ENCODE results near the gene ERG28.

The ERG28 gene

DNA sequence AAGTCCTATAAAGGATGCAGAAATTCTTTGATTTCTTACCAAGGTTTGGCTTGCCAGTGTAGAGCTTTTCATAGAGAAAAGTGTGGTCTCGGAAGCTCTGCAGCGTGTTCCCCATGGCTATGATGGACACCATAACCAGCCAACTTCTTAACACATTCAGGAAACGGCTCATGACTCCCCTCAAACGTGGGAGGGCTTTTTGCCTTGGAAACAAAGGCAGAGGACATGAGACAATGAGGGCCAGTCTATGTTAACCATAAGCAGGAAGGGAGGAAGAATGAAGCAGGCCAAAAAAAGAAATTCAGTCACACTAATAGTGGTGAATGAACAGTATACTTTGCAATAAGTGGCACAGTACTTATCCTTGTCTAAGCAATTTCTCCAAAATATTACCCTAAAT, 3.3 kb downstream of the ERG28 start:
- DNase-seq, result no peak

- DNase-seq, result no peak
These were observed 5.4 kb downstream of the ERG28 start for GRCh38 chr14:75655235-75655634.

GRCh38 chr14:75654127-75654732, 6.4 kb downstream of the ERG28 start:
- DNase-seq, result peak; percentile 75 to 86

DNA sequence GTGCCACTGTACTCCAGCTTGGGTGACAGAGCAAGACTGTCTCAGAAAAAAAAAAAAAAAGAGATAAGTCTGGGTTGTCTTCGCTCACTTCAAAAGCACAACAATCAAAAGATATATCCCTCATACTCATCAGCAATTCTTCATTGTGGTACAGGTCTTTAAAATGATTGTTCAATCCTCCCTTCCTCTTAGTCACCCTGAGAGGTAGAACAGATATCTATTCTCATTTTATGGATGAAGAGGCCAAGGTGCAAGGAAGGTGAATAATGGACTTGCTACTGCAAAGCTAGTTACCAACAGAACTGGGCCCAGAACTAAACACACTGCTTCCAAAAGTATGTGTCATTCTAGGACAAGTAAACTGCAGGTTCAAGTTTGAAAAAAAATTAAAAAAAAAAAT, 7.1 kb downstream of the ERG28 start:
- no peak for DNase-seq

GRCh38 chr14:75650253-75651058, 10.2 kb downstream of the ERG28 start:
- no peak for DNase-seq

- no peak for DNase-seq
These were observed 10.9 kb downstream of the ERG28 start for GRCh38 chr14:75649773-75650172.

- no peak for DNase-seq
These were observed 11.3 kb downstream of the ERG28 start for GRCh38 chr14:75649337-75649736.

- no peak for DNase-seq
These were observed 12.4 kb downstream of the ERG28 start for GRCh38 chr14:75648066-75648838.

DNA sequence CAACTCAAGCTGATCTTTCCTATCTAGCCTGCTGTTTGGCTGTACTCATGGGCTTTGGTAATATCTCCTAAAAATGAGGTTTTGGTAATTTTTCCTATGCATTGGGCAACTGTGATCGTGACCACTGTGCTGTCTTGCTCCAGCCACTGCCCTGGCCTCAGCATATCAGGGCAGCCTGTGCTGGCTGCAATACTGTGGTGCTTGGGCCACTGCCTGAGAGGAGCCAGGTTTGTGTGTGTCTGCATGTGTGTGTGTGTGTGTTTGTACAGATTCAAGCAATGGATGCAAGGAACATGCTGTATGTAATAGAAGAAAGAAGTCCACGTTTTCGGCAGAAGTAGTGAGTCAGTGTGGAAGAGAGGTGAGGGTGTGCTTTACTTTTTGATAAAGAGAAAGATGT, 13.0 kb downstream of the ERG28 start:
- no peak for DNase-seq

DNA sequence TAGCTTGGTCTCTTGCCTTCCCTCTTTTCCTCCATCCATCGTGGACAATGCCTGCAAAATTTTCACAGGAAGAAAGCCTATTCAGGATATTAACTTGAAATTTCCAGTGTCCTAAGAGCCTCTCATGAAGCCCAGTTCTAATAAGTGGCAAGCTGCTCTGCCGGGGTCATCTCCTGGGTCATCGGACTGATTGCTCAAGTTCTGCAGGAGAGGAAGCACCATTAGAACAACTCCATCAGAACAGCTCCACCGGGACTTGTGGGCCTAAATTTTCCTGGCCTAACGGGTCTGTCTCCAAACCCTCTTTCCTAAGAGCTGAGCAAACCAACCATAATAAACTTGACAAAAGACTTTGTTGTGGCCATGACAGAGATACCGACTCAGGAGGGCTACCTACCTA, 13.9 kb downstream of the ERG28 start:
- DNase-seq, result no peak

DNA sequence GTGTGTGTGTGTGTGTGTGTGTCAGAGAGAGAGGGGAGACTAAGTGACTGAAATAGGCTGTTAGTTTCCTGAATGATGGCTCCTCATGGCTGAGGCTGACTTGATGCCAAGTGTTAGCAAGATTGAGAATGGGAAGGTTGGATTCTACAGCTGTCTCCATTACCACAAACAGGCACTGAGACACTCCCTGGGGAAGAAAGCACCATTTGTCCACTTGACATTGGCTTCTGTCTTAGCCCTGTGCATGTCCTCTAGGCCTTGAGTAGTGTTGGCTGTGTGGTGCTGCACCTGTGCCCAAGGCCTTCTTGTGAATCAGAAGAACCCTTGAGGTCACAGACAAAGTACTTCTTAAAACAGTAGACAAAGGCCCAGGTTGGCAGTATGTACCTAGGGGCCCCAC, 15.6 kb downstream of the ERG28 start:
- no peak for DNase-seq

DNA sequence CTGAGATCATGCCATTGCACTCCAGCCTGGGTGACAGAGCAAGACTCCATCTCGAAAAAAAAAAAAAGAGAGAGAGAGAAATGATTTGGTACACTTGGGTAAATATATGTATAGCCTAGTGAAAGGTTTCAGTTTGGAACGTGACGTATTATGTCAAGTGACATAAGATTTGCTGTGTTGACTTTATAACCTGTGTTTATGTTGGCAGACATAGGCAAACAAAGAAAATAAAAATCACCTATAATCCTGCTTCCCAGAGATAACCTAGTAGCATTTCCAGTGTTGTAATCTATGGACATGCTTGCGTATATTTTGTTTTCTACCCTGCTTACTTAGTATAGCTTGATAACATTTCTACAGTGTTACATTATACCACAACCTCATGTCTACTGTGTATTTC, 16.7 kb downstream of the ERG28 start:
- no peak for DNase-seq

DNA sequence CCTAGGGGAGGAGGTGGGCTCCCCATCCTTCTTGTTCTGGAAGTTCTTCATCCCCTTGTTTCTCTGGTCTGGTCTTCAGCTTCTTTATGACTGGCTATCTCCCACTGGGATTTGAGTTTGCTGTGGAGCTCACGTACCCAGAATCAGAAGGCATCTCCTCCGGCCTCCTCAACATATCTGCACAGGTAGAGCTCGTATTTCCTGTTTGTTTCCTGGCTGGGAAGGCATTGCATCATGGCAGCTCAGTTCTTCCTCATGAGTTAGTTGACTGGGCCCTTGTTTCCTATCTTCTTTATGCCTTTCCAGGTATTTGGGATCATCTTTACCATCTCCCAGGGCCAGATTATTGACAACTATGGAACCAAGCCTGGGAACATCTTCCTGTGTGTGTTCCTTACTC, 19.8 kb downstream of the ERG28 start:
- DNase-seq, result no peak

DNA sequence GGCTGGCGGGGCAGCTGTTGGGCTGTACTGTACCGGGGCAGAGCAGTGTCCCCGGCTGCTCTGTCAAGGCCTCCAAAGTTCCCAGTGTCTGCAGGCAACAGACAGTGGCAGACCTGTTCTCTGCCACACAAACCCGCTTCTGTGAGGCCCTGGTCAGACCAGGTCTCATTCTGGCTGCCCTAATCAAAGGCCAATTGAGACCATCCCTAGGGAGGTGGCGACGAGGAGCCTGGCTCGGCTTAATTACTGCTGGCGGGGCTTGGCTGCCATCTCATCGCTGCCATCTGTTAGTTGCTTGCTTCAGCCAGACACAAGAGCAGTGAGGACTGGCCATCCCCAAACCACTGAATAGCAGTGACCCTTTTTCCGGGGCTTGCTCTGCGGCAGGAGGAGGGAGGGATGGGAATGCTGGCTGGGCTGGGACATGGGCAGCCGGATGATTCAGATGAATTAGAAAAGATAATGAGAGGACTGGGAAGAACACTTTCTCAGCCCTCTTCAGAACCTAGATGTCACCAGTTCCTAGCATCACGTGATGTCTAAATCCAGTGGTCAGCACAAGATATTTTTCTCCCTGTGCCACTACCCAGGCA, 24.5 kb downstream of the ERG28 start:
- no peak for DNase-seq

- DNase-seq, result no peak
These were observed 25.8 kb downstream of the ERG28 start for GRCh38 chr14:75634848-75635247.

DNA sequence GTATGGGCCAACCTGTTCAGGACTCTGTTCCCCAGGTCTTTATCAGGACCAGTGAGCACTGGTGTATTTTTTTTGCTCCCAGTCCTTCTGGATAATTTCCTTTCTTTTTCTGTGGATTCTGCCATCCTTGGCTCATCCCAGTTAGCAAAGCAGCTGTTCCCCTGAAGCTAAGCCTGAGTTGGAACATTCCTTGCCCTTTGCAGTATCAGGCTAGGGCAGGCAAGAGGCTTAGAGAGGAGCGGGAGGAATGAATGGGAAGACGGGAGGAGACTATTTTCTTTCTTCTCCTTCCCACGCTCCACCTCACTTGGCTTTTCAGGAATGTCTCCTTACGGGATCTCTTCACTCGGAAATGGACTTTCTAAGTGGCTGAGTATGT, 29.2 kb downstream of the ERG28 start:
- no peak for DNase-seq

- no peak for DNase-seq
These were observed 29.8 kb downstream of the ERG28 start for GRCh38 chr14:75630695-75631452.

DNA sequence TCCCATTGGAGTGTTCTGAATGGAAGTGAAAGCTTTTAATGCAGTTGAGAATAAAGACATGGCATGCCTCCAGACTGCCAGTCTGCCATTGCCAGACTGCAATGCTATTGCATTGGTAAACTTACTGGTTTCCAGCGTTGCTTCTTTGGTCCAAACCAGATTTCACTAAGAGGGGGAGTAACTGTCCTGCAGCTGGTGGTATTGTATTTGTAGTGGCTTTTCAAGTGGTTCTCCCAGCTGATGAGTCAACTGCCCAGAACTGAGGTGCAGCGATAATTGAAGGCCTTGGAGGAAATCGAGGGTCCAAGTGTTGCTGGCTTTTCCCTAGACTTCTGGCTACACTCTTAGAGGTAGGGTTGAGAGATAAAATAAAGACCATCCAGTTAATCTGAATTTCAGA, 31.9 kb downstream of the ERG28 start:
- DNase-seq, result no peak

GRCh38 chr14:75627406-75627805, 33.3 kb downstream of the ERG28 start:
- DNase-seq, result no peak

DNA sequence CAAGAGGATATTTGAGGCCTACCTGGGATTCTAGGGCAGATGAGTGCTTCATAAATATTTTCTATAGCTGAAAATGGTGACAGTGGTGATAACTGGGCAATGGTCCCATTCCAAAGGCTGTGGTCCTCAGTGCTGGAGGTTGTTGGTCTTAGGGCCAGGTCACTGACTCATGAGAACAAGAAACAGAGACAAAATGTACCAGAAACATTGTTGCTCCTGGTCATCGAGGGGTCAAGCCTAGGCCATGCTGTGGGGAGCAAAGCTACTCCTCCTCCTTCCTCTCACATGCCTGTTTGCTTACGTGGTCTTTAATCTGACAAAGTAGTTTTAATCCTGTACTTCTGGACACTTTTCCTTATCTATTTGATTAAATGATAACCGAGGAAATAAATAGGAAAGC, 33.8 kb downstream of the ERG28 start:
- DNase-seq, result no peak

DNA sequence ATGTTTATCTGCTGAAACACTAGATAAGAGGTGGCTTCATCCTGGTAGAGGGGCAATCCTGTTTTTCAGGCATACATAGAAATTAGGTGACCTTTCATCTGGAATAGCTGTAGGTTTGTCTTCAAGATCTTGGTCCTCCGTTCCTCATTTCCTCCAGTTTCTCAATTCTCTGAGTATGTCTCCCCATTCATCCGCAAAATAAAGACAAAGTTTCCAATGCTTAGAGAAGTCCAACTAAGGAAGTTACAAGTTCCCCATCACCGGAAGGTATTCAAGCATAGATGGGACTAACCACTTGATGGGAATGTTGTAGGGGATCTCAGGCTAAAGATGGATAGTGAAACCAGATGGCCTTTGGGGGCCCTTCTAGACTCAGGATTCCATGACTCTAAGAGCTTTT, 34.3 kb downstream of the ERG28 start:
- DNase-seq, result no peak

DNA sequence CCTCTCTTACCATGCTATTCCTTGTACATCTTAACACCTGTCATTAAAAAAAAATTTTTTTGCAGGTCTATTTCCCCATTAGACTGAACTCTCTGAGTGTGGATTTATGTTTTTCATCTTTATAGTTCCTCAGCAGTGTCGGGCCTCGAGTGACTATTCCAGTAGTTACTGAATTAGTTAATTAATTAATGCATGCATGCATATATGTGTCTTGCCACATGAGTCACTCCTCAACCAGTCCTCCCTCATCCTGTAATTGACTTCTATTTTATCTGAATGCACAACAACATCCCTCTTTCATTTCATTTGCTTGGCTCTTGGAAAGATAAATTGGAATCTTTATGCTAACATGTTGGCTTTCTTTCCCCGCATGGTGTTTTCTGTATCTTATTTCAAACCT, 35.6 kb downstream of the ERG28 start:
- no peak for DNase-seq

GRCh38 chr14:75619548-75619947, 41.1 kb downstream of the ERG28 start:
- no peak for DNase-seq

Measured in activated CD4-positive, alpha-beta T cell treated with anti-CD3 and anti-CD28 coated beads for 4 hours (primary cell).